ENCODE measurements around the gene SHMT2.

The SHMT2 gene

DNA sequence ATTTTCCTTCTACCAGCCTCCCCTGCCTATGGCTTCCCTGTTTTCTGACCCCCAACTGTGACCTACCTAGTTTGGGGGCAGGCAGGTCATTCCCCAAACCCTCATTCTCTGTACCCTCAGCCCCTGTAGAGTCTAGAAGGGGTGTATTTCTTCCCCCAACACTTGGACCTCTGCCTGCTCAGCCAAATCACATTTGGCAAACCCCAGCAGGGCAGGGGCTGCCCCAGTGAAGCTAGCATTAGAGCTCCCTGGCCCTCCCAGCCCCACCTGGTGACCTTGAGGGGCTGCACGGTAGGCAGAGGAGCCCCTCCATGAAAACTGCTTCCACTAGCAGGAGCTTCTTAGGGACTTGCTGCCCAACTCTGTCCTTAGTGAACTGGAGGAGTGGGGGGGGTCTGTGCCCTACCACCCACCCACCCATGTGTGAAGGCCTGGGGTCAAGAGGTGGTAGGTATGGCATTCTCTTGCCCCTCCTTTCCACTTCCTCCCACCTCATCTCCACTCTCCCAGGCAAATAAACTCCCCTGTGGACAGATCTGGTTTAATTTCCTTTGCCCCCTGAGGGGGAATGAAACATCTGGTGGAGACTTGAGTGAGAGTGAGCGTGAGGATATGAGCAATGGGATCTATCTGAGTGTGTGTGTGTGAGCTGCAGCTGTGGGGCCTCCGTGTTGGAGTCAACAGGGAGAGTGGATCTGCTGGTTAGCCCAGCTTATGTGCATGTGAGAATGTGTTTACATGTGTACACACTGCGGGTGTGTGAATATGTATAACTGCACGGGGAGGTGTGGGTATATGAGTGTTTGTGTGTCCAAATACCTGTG, 11.3 kb upstream of the SHMT2 start:
- DNase-seq (ENCODE audit: low read depth, low spot score) = no peak
- H3K4me3 ChIP-seq = peak overlapping the region; percentile 80
- H3K9me3 ChIP-seq (ENCODE audit: low read depth, low read length) = no peaks in the 10 kb centered on the region
- H3K9ac ChIP-seq (ENCODE audit: insufficient read length) = peak overlapping the region; percentile 52
- H3K27ac ChIP-seq = peak overlapping the region; percentile 70
- H3K36me3 ChIP-seq (ENCODE audit: insufficient read depth, low read length) = no peaks in the 10 kb centered on the region
- TF ChIP-seq EZH2 (IDR thresholded peaks at IDR 0.05) (no peak), FOXP2 (optimal IDR thresholded peaks at IDR 0.05; ENCODE audit: control extremely low read depth, extremely low read length, insufficient read depth) (no peak), POLR2AphosphoS5 (IDR thresholded peaks at IDR 0.05; ENCODE audit: borderline replicate concordance, low read depth, low read length) (no peak)

DNA sequence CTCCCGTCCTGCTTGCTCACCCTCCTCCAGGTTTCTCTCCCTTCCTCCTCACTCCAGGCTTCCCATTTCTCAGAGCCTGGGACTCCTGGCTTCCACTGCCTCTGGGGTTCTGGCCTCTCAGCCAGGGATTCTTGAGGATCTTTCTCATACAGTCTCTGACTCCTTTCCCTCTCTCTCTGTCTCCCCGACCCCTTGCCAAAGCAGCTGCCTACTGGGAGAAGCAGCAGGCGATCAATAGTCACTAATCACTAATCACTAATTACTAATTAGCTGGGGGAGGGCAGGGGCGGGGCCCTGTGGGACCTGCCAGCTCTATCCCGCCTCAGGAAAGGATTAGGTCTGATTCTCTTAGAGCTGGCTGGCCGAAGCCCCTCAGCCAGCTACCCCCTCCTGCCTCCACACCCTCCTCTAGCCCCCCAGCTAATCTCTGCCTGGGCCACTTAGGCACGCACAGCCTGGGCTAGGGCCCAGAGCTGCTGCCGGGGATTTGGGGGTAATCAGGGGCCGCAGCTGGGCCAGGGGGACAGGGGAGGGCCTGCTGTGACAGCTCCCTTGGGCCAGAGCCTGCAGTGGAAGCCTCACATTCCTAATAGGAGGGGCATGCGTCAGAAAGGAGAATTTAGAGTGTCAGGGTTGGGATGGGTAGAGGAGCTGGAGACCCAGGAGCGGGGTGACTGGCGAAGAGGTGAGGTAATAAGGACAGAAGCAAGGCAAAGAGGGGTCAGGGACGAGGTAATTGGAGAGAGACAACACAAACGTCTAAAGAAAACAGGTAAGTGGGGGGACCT, 10.1 kb upstream of the SHMT2 start:
- Histone ChIP-seq H3K4me3 (peak overlapping the region; percentile 80), H3K27ac (peak overlapping the region; percentile 70), H3K36me3 (ENCODE audit: insufficient read depth, low read length) (no peaks in the 10 kb centered on the region), H3K9ac (ENCODE audit: insufficient read length) (peak overlapping the region; percentile 52), H3K9me3 (ENCODE audit: low read depth, low read length) (no peaks in the 10 kb centered on the region)
- DNase-seq (ENCODE audit: low read depth, low spot score) = no peak
- no peak for TF ChIP-seq POLR2AphosphoS5 (IDR thresholded peaks at IDR 0.05; ENCODE audit: borderline replicate concordance, low read depth, low read length)
- TF ChIP-seq EZH2 (IDR thresholded peaks at IDR 0.05) = no peak

DNA sequence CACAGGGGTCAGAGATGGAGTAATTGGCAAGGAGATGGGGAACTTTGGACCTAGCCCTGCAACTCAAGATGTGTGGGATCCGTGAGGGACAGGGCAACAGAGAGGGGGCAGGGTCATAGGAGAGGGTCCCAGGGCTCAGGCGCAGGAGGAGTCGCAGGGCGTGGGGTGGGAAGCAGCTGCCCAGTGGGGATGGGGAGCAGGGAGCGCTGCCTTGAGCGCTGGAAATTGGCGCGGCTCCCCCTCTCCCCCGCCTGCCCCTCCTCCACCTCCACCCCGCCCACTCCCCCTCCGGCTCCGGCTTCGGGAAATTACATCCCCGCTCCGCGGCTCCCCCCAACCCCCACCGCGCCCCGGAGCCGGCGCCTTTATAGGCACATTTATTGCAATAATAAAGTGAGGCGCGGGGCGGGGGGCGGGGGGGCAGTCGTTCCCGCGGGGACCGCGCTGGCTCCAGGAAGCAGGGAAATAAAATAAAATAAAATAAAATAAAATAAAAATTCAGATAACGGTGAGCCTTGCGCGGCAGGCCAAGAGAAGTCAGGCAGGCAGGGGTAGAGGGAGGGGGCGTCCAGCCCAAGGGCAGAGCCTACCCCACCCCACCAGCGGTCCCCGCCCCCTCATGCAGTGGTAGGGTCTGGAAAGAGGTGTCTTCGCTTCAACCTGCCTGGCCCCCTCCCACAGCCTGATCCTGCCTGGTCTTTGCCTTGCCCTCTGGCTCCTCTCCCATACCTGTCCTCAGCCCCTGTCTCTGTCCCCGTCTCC, 9.3 kb upstream of the SHMT2 start:
- no peak for TF ChIP-seq FOXP2 (optimal IDR thresholded peaks at IDR 0.05; ENCODE audit: control extremely low read depth, extremely low read length, insufficient read depth)
- no peak for TF ChIP-seq POLR2AphosphoS5 (IDR thresholded peaks at IDR 0.05; ENCODE audit: borderline replicate concordance, low read depth, low read length)
- TF ChIP-seq EZH2 (IDR thresholded peaks at IDR 0.05) = no peak
- no peaks in the 10 kb centered on the region for H3K9me3 ChIP-seq (ENCODE audit: low read depth, low read length)
- H3K9ac ChIP-seq (ENCODE audit: insufficient read length) = no peak overlapping the region
- no peaks in the 10 kb centered on the region for H3K36me3 ChIP-seq (ENCODE audit: insufficient read depth, low read length)
- no peak overlapping the region for H3K27ac ChIP-seq
- DNase-seq (ENCODE audit: low read depth, low spot score) = no peak
- H3K4me3 ChIP-seq = peak overlapping the region; percentile 80

DNA sequence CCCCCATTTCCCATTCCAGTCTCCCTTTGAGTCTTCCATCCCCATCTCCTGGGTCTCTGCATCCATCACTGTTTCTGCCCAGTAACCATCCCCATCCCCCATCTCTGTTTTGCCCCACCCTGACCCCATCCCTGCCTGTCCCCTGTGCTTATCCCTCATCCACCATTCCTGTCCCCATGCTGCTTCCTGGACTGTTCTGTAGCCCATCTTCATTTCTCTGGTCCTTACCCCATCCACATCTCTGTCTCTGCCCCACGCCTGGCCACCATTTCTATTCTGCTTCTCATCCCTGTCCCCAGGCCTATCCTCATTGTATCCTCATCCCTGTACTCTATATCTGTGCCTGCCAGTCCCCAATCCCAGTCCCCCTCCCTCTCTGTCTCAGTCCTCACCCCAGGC, 8.7 kb upstream of the SHMT2 start:
- DNase-seq (ENCODE audit: low read depth, low spot score) = no peak
- H3K9ac ChIP-seq (ENCODE audit: insufficient read length) = no peak overlapping the region
- TF ChIP-seq FOXP2 (optimal IDR thresholded peaks at IDR 0.05; ENCODE audit: control extremely low read depth, extremely low read length, insufficient read depth) = no peak
- TF ChIP-seq POLR2AphosphoS5 (IDR thresholded peaks at IDR 0.05; ENCODE audit: borderline replicate concordance, low read depth, low read length) = no peak
- no peak for TF ChIP-seq EZH2 (IDR thresholded peaks at IDR 0.05)
- no peaks in the 10 kb centered on the region for H3K36me3 ChIP-seq (ENCODE audit: insufficient read depth, low read length)
- no peak overlapping the region for H3K27ac ChIP-seq
- H3K4me3 ChIP-seq = peak overlapping the region; percentile 80
- H3K9me3 ChIP-seq (ENCODE audit: low read depth, low read length) = no peaks in the 10 kb centered on the region

DNA sequence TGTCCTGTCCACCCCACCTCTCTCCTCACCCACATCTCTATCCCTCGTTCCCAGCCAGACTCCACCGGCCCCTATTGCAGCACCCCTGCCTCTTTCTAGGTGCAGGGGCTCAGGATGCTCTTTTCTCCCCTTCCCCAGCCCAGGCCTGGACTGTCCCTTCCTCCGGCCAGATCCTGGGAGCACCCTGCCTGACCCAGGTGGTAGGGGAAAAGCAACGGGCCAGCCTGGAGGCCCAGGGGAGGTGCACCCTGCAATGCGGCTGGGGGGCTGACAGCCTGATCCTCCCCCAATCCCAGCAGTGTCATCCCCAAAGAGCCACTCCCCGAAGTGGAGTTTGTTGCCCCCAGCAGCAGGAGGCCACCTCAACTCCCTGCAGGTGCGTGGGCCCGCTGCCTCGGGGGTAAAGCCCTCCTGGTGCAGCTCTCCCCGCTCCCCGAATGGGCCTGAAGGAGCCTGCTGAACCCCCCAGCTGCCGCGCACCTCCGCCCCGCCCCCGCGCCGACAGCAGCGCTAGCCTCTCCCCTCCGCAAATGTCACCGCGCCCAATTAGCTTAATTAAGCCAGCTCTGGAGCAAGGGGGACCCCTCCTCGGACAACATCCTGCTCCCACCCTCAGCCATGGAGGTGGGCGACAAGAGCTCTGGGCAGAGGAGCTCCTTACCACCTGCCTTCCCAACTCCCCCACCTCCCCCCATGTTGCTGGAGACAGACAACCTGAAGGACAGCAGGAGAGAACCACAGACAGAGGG, 8.2 kb upstream of the SHMT2 start:
- no peak overlapping the region for H3K4me3 ChIP-seq
- no peaks in the 10 kb centered on the region for H3K9me3 ChIP-seq (ENCODE audit: low read depth, low read length)
- no peak for DNase-seq (ENCODE audit: low read depth, low spot score)
- H3K36me3 ChIP-seq (ENCODE audit: insufficient read depth, low read length) = no peaks in the 10 kb centered on the region
- H3K27ac ChIP-seq = no peak overlapping the region
- no peak for TF ChIP-seq EZH2 (IDR thresholded peaks at IDR 0.05)
- no peak for TF ChIP-seq FOXP2 (optimal IDR thresholded peaks at IDR 0.05; ENCODE audit: control extremely low read depth, extremely low read length, insufficient read depth)
- no peak for TF ChIP-seq POLR2AphosphoS5 (IDR thresholded peaks at IDR 0.05; ENCODE audit: borderline replicate concordance, low read depth, low read length)
- H3K9ac ChIP-seq (ENCODE audit: insufficient read length) = no peak overlapping the region

DNA sequence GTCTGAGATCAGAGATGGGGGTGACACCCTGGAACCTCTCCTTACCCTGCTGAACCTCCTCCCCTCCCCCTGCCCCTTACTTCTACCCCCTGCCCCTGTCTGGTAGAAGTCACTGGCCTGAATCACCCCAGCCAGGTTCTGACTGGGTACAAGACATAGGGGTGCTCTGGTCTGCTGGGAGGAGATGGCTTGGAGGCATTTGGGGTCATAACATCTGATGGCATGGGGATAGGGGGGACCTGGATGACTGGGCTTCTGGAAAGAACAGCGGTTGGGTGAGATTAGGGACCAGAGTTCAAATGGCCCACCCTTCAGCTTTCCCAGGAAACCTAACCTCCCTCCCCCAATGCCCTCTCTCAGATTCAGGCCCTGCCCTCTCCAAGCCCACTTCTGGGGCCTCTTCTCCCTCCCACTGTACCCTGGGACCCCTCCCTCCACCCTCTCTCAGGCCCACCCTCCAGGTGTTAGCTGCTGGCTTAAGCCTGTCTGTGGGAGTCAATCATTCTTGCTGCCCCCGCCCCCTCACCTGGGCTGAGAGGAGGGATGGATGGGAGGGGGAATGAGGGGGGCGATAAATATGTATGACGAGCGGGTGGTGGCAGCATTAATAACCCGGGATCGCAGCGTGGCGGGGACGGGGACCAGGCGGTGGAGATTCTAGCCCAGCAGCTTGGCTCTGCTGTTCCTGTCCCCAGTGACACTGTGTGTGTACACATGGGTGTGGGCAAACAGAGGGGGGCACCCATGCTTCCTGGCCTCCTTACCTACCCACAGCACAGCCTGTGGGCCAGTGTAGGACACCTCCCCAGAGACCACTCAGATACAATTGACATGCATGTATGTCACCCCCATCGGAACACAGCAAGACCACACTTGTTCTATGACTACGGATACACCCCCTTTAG, 7.0 kb upstream of the SHMT2 start:
- no peak for DNase-seq (ENCODE audit: low read depth, low spot score)
- no peaks in the 10 kb centered on the region for H3K36me3 ChIP-seq (ENCODE audit: insufficient read depth, low read length)
- H3K4me3 ChIP-seq = no peak overlapping the region
- no peak overlapping the region for H3K9ac ChIP-seq (ENCODE audit: insufficient read length)
- H3K27ac ChIP-seq = no peak overlapping the region
- no peak for TF ChIP-seq FOXP2 (optimal IDR thresholded peaks at IDR 0.05; ENCODE audit: control extremely low read depth, extremely low read length, insufficient read depth)
- no peak for TF ChIP-seq POLR2AphosphoS5 (IDR thresholded peaks at IDR 0.05; ENCODE audit: borderline replicate concordance, low read depth, low read length)
- no peak for TF ChIP-seq EZH2 (IDR thresholded peaks at IDR 0.05)
- H3K9me3 ChIP-seq (ENCODE audit: low read depth, low read length) = no peaks in the 10 kb centered on the region

Measured in SK-N-MC (cell line).